TTC549 (cell line): ENCODE data around the gene MOB3B.

Source experiments
- FAIRE-seq: peaks from 2 replicates; lab custom pipeline; 2012; peaks lifted over from hg19 to GRCh38; lab: Jason Lieb, UNC

Gene MOB3B

GRCh38 chr9:27336126-27336525 lies 193.5 kb downstream of the MOB3B start:
- FAIRE-seq: no peak

DNA sequence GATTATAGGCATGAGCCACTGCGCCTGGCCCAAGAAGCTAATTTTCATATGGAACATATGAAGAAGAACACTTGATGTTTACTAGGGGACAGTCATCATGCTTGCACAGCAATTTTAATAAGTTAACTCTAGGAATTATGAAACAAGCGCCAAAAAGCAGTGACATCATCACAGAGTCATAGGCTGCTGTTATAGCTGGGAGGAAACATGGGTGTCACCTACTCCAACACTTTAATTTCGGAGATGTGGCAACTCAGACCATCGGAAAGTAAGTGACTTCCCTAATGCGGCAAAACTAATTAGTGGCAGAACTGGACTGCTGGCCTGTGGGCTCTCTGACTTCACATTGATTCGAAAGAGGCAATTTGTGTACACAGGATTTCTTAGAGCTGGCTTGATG lies 194.5 kb downstream of the MOB3B start:
- no peak for FAIRE-seq

DNA sequence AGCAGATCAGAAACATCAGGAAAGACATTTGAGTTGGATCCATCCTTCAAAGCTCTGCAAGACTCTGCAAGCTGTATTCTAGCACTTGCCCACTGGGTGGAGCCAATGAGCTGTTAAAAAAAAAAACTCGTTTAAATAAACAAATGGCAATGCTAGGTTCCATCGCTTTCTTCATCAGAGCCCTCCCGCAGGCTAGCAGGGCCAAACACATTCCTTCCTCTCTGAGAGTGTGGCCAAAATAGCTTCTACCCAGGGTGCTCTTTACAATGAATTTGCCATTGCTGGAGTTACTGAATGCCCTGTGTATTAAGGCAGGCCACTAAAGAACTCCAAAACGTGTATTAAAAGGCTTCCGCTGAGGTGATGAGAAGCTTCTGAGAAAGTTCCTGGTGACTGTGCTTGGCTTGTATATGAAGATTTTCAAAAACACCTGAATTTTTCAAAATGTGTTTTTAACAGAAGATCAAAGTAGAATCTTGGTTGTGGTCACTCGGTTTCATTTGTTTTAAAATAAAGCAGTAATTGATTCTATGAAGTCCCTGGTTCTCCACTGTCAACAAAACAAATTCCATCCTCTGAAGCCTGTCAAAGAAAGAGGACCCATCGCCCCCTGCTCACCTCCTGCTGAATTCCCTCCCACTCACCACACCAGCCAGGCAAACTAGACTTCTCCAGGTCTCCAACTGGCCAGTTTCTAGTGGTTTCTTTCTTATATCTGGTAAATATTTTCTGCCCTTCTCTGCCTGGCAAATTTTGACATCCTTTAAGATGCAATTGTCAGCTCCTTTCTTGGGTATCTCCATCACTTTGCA lies 196.2 kb downstream of the MOB3B start:
- FAIRE-seq: peak; percentile 67

GRCh38 chr9:27331393-27331792 lies 198.2 kb downstream of the MOB3B start:
- no peak for FAIRE-seq

DNA sequence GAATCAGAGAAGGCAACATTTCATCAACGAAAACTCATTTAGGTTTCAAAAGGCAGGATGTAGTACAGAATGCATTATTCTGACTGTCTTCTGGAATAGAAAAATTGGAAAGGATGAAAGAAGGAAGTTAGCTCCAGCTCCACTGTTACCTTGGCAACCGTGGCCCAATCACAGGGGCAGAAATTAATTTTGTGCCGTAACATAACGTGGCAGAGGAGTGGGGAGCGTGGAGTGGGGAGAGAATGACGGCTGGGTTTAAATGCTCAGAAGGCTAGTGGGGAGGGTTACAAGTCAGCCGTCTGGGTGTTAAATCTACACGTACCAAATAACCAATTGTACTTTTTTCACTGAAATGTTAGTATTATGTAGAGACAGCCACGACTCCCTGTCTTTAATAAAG lies 200.3 kb downstream of the MOB3B start:
- FAIRE-seq: no peak

GRCh38 chr9:27328483-27328882 lies 201.1 kb downstream of the MOB3B start:
- no peak for FAIRE-seq

- no peak for FAIRE-seq
Measured at GRCh38 chr9:27311184-27311583, 218.4 kb downstream of the MOB3B start.

DNA sequence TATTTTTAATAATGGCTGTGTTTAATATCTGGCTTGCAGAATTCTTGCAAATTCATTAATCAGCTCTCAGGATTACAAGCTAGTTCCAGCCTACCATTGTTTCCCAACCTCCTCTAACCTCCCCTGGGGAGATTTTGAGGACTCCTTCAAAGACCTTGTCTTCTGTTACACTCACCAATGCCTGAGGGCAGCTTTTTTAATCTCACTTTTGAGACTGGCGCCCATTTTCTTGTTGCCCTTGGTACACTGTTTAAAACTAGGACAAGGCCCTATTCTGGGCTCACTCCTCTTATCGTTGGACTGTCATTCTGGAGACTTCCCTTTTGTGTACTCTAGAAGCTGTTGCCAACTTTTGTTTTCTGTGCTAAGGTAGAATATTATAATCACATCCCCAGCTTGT lies 219.0 kb downstream of the MOB3B start:
- FAIRE-seq: no peak

GRCh38 chr9:27308691-27309390 lies 220.8 kb downstream of the MOB3B start:
- FAIRE-seq: no peak

GRCh38 chr9:27304521-27304920 lies 225.1 kb downstream of the MOB3B start:
- FAIRE-seq: no peak

DNA sequence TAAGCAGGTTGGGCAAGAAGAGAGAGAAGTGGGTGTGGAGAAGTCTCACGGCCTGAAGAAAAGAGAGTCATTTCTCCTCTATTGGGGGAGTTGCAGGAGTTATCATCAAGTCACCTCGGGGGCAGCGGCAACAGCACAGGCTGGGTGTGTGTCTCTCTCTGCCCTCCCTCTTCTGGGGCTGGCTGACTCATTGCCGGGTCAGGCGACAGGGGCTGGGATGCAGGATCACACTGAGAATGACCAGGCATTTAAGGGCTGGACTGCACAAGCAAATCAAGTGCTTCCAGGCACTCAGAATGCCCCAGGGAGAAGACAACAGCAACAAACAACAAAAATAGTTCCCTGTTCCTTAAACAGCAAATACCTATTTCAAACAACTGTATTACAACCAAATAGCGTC lies 226.4 kb downstream of the MOB3B start:
- FAIRE-seq: no peak

GRCh38 chr9:27297050-27297449 lies 232.6 kb downstream of the MOB3B start, which contains the start of gene EQTN:
Gene EQTN (minus strand): TSS chr9:27297150. CDS start chr9:27297055, 95 bp downstream.
- FAIRE-seq: no peak

DNA sequence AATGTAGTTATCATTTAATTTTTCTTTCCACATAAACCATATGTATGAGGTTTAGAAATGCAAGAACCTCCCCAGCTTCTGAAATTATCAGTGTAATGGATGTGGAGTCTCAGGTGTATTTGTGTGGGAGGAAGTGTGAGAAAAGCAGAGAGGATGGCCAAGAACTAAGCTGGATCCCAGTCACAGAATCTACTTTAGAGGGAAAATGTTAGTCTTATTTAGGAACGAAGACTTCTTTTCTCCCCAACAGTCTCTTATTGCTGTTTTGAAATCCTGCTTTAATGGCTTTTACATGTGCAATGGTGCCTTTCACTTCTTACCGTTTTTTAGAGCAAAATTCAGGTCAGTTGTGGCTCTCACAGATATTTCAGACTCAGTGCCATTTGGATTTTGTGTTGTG lies 235.6 kb downstream of the MOB3B start:
- no peak for FAIRE-seq

- no peak for FAIRE-seq
Measured at GRCh38 chr9:27292659-27293405, 236.8 kb downstream of the MOB3B start.

DNA sequence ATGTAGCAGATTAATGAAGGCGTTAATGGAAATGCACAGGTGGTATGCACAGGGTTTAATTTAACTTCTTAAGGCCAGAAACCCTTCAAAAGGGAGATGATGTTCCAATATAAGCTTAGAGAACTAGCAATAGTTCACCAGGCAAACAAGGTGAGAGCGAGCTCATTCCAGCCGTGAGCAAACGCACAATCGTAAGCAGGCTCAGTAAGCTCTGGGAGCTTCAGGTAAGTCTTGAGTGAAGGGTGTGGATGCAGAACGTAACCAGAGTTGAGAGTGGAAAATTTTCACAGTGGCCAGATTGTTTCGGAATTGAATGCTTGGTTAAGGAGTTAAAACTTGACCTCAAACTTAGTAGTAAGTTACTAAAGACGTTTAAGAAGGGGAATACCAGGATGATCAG lies 238.3 kb downstream of the MOB3B start:
- no peak for FAIRE-seq

- FAIRE-seq: no peak
Measured at GRCh38 chr9:27282269-27282668, 247.3 kb downstream of the MOB3B start.

GRCh38 chr9:27280860-27281259 lies 248.8 kb downstream of the MOB3B start:
- no peak for FAIRE-seq

DNA sequence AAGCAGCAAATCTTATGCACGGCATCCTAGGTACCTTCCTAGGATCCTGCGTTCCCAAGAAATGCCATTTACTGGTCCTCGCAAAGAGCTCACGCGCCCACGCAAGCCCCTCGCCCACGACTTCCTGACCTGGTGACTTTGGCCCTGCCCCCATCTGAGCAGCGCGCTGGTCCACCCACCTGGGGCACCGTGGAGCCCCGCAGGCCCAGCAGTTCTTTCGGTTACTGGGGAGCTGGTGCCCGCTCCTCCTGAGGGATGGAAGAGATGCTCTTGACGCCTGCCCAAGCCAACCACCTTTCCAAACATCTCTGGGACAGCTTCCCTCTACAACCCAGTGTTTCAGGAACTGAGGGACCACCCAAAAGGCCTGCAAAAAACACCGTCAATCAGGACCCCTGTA lies 249.4 kb downstream of the MOB3B start:
- no peak for FAIRE-seq

DNA sequence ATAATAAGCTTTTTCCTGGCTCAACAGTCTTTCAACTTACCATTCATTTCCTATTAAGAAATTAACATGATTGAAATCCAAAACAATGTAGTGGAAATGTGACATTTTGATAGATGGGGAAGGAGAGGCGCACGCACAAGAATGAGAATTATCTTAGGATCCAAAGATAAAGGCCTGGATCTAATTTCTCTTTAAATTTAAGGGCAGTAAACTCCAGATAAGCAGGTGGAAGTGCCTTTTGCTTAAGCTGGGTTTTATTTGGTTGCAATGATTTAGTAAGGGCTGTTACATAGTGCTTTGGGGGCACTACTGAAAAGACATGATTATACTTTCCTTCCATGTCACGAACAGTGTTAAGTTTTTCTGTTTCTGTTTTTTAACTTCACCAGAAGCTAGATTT lies 250.0 kb downstream of the MOB3B start:
- FAIRE-seq: no peak

DNA sequence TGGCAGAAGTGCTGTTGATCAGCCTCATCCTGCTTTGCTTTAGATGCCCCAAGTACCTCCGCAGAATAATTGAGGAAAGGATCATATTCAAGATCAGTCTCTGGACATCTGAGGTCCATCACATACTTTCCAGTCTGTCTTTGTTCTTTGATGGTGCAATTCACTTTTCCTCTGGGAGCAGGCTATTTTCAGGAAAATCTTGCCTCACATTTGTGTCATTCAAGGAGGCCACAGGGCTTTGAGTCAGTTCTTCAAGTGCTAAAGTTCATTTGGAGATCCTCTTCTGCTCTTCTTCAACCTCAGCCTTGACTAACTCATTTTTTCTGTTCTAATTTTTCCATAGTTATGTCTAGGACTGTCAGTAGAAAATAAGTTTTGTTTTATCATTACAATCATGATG lies 251.2 kb downstream of the MOB3B start:
- FAIRE-seq: no peak

GRCh38 chr9:27276193-27277030 lies 253.2 kb downstream of the MOB3B start:
- FAIRE-seq: peak; percentile 38
